Epithelial cell of esophagus (primary cell): Measurements from ENCODE around the gene SEMA6A.

ENCODE experiments used
- DNase-seq: peaks from one replicate; pipeline ENCODE4 v3.0.0; 2010; ENCODE audit warnings: low read depth
- H3K4me3 ChIP-seq: 2 replicates; pipeline ENCODE4 v1.5.1; 2011; ENCODE audit warnings: mild to moderate bottlenecking, low read length, control low read depth
- TF ChIP-seq, protein P1 (sequence below): IDR thresholded peaks from 2 replicates; pipeline ENCODE4 v1.5.1; 2011; ENCODE audit warnings: low read depth, mild to moderate bottlenecking, low read length, control low read depth, inconsistent platforms; ENCODE audit not compliant: insufficient read depth; ENCODE audit errors: missing control alignments

SEMA6A gene

DNA sequence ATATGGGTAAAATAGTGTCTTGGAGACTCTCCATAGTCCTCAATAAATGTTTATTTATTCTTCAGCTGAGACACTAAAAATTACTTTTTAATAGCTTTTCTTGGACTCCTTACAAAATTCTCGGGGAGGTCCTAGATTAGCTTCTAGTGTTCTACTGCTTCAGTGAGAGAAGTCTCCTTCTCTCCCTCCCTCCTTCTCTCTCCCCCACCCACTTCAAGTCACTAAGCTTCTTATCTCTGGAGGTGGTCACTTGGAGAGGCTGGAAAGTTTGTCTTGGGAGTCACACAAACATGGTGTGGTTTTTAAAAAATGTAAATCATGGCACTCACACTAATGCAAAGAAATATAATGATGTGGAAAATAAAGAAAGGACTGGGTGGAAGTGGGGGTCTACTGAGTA is 64.1 kb downstream of the SEMA6A start:
- DNase-seq: no peak
- no peak overlapping the region for H3K4me3 ChIP-seq
- TF ChIP-seq, protein P1, sequence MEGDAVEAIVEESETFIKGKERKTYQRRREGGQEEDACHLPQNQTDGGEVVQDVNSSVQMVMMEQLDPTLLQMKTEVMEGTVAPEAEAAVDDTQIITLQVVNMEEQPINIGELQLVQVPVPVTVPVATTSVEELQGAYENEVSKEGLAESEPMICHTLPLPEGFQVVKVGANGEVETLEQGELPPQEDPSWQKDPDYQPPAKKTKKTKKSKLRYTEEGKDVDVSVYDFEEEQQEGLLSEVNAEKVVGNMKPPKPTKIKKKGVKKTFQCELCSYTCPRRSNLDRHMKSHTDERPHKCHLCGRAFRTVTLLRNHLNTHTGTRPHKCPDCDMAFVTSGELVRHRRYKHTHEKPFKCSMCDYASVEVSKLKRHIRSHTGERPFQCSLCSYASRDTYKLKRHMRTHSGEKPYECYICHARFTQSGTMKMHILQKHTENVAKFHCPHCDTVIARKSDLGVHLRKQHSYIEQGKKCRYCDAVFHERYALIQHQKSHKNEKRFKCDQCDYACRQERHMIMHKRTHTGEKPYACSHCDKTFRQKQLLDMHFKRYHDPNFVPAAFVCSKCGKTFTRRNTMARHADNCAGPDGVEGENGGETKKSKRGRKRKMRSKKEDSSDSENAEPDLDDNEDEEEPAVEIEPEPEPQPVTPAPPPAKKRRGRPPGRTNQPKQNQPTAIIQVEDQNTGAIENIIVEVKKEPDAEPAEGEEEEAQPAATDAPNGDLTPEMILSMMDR: no peak

DNA sequence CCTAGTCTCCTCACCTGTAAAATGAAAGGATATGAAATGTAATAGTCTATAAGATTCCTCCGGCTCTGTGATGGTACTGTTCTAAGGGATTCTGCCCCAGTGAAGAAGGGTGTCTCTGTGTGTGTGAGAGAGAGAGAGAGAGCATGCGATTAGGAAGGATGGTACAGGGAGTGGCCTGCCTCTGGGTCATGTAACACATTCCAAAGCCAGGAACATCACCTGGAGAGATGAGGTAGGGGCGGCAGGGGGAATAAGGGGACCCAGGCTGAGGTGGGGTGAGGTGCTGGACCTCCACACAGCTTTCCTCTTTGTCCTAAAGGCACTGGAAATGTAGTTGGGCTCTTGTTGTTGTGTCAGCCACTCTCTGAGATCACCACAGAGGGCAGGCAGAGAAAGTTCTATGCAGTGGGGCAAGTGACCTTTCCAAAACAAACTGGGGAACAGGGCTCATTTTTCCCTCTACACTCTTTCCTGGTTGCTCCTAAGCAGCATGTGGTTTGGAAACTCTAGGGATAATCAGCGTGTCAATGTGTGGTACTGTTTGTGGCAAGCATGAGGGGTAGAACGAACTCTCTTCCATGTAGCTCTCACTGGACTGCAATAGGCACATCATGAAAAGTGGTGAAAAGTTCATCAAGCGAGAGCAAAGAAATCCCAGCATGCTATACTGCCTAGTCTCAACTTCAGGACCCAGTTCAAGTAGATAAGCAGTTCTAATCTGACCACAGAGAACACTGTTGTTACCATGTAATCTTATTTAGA is 65.0 kb downstream of the SEMA6A start:
- no peak for DNase-seq
- TF ChIP-seq, protein P1: no peak
- H3K4me3 ChIP-seq: no peak overlapping the region

DNA sequence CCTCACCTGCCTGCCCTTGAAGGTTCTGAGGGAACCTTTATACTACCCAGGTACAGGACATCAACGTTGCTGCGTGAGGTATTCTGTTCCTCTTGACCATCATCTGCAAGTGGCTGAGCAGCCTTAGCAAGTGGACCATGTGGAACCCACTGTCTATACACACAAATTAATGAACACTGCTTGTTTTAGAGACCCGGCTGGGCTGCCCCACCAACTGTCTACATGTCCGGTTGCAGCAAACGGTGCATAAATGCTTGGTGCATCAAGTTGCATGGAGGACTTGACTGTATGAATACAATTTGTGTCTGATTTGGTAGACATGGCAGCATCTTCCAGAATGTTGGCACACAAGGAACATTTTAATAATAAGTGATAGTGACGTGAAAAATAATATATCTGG is 65.8 kb downstream of the SEMA6A start:
- H3K4me3 ChIP-seq: no peak overlapping the region
- TF ChIP-seq, protein P1: no peak
- DNase-seq: no peak

DNA sequence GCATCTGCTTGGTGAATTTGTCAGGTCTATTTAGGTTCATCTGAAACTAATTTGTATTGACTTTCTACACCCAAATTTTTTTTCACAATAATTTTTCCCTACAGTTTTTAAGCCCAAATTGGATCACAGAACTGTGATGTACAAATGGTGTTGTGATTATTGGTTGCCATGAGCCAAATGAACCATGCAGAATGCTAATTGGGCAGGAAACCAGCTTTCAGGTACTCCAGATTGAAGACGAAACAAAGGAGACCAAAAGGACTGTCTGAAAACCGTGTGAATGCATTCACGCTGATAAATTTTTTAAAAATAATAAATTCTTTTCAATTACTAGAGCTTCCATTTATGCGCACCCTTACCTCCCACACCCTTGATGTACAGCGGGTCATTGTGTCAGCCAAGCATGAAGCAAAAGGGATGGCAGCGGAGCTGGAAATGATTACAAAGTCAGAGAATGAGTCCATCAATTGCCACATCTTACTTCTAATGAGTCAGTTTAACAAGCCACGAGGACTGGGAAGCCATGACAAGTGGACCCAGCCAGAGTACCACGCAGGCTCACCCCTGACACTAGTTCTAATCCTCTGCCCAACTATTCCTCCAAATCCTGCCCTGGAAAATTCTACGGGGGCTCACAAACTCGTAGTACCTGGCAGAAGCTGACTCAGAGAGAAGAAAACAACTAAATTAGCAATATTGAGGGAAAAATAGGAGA is 66.5 kb downstream of the SEMA6A start:
- DNase-seq: peak; percentile 19
- no peak overlapping the region for H3K4me3 ChIP-seq
- TF ChIP-seq, protein P1: no peak

DNA sequence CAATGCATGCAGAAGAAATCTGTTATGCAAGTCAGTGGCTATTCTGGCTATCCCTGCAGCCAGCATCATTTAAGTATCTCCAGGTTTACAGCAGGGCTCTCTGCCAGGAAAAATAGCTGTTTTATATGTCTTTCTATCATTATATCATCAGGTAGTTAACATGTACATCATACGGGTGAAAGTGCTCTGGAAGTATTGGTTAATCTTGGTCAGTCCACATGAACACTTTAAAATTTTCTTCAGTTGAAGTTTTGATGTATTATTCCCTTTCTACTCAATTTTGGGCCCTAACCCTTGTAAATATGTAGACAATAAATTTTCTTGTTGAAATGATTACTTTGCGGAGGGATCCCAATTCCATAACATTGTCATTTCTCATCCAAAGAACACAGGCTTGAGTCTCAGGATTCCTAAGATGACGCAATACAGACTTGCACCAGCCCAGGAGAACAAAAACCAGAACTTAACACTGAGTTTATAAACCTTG is 67.5 kb downstream of the SEMA6A start:
- peak; percentile 8 for DNase-seq
- TF ChIP-seq, protein P1: no peak
- H3K4me3 ChIP-seq: no peak overlapping the region

DNA sequence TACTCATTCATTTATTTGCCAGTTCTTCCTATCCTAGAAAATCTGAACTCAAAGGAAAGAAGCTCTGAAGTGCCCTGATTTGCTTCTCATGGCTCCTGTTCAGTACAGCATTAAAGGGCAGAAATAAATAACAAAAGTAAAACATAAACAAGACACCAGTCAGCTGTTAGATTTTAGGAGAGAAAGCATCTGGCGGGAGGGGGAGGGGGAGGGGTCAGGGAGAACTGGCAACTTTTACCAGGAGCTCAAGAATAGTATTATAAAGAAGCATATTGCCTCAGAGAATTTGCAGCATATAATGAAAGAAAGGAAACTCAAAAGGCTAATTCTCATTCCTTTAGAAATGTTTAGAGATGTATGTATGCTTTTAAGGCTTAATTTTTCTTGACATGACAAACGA is 68.1 kb downstream of the SEMA6A start:
- TF ChIP-seq, protein P1: no peak

DNA sequence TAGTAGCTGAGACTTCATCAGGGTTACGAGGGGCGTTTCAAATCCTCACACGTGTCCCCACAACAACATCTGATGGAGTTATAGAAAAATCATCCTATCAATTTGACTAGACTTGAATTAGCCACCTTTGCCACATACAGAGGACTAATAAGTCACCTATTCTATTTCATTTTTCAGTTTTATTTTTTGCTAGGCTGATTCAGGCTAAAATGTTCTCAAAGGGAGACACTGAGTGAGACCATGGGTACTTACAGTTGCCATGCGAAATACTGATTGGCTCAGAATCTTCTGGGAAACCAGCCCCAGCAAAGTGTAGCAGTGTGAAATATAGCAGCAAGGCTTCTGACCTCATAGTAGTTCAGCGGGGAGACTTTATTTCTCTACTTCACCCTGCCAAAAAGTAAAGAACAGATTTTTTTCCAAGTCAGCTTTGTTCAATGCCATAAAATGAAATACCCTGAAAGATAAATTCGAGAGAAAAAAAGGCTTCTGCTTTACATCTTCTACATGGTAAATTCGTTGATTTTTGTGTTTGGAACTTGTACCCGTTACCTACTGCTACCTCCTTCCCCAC is 69.9 kb downstream of the SEMA6A start:
- TF ChIP-seq, protein P1: no peak
- H3K4me3 ChIP-seq: no peak overlapping the region
- DNase-seq: no peak

More for the DNA sequence above, 68.1 kb downstream of the SEMA6A start:
- no peak for DNase-seq
- H3K4me3 ChIP-seq: no peak overlapping the region
